GM19372 (cell line): ENCODE measurements around the gene UBFD1.
"Not testable (repeated sequence)": the region's sequence is repeated elsewhere in the genome, so short reads cannot be mapped to it uniquely, and the experiment has no call there.

Source experiments
- ATAC-seq: cut with Tn5 transposase; IDR thresholded peaks from one replicate; pipeline ENCODE4 v1.9.1; 2021; ENCODE audit warnings: mild to moderate bottlenecking, low read depth, moderate library complexity; ENCODE audit not compliant: unreplicated experiment

The UBFD1 gene

GRCh38 chr16:23524886-23525285 lies 32.6 kb upstream of the UBFD1 start:
- ATAC-seq, result no peak

GRCh38 chr16:23527961-23528643 lies 29.4 kb upstream of the UBFD1 start:
- ATAC-seq, result no peak

GRCh38 chr16:23528644-23529310 lies 28.8 kb upstream of the UBFD1 start:
- ATAC-seq, result no peak

GRCh38 chr16:23530062-23530461 lies 27.5 kb upstream of the UBFD1 start:
- no peak for ATAC-seq

- no peak for ATAC-seq
Measured at GRCh38 chr16:23532448-23532847, 25.1 kb upstream of the UBFD1 start.

GRCh38 chr16:23534868-23535860 lies 22.4 kb upstream of the UBFD1 start:
- ATAC-seq, result no peak

GRCh38 chr16:23535901-23536300 lies 21.6 kb upstream of the UBFD1 start:
- no peak for ATAC-seq

GRCh38 chr16:23537390-23537789 lies 20.1 kb upstream of the UBFD1 start:
- no peak for ATAC-seq

- ATAC-seq, result no peak
Measured at GRCh38 chr16:23538919-23539278, 18.6 kb upstream of the UBFD1 start.

GRCh38 chr16:23539984-23540816 lies 17.3 kb upstream of the UBFD1 start:
- no peak for ATAC-seq

GRCh38 chr16:23540817-23541178 lies 16.7 kb upstream of the UBFD1 start:
- not testable (repeated sequence) for ATAC-seq

GRCh38 chr16:23544436-23544835 lies 13.1 kb upstream of the UBFD1 start:
- ATAC-seq, result no peak

GRCh38 chr16:23549938-23550337 lies 7.6 kb upstream of the UBFD1 start:
- no peak for ATAC-seq

- no peak for ATAC-seq
Measured at GRCh38 chr16:23552161-23552560, 5.4 kb upstream of the UBFD1 start.

GRCh38 chr16:23554536-23554935 lies 3.0 kb upstream of the UBFD1 start:
- no peak for ATAC-seq

GRCh38 chr16:23557779-23558702 lies 514 bp downstream of the UBFD1 start:
- no peak for ATAC-seq

GRCh38 chr16:23561586-23561985 lies 4.1 kb downstream of the UBFD1 start:
- no peak for ATAC-seq

- no peak for ATAC-seq
Measured at GRCh38 chr16:23562505-23562904, 5.0 kb downstream of the UBFD1 start.

- ATAC-seq, result no peak
Measured at GRCh38 chr16:23563186-23563585, 5.7 kb downstream of the UBFD1 start.
